H9 (cell line): Measurements from ENCODE around the gene ZNF467. TPM values are rescaled to one million over a fixed set of nuclear protein-coding genes. Genes with fewer than 3 reads are reported as not detected.

Source experiments
- DNase-seq: peaks from one replicate; pipeline ENCODE4 v3.0.0-alpha.2; 2017
- H2AFZ ChIP-seq: one replicate; pipeline ENCODE4 v1.6.1; 2013; ENCODE audit warnings: mild to moderate bottlenecking, low read length, control low read depth, moderate library complexity
- H2AK5ac ChIP-seq: 2 replicates; pipeline ENCODE4 v1.6.1; 2013; ENCODE audit warnings: low read length, control low read depth, mixed read lengths; ENCODE audit not compliant: insufficient read length
- H2BK120ac ChIP-seq: one replicate; pipeline ENCODE4 v1.6.1; 2013; ENCODE audit warnings: low read depth, mild to moderate bottlenecking, low read length, control low read depth, inconsistent platforms; ENCODE audit not compliant: poor library complexity, severe bottlenecking
- H2BK12ac ChIP-seq: 2 replicates; pipeline ENCODE4 v1.6.1; 2013; ENCODE audit warnings: low read length, control low read depth, mixed read lengths, low read depth; ENCODE audit not compliant: insufficient read length
- H2BK15ac ChIP-seq: 2 replicates; pipeline ENCODE4 v1.6.1; 2013; ENCODE audit warnings: low read depth, low read length, control low read depth
- H2BK20ac ChIP-seq: one replicate; pipeline ENCODE4 v1.6.1; 2013; ENCODE audit warnings: low read depth, mild to moderate bottlenecking, low read length, control low read depth, inconsistent platforms; ENCODE audit not compliant: poor library complexity, severe bottlenecking
- H2BK5ac ChIP-seq: 2 replicates; pipeline ENCODE4 v1.6.1; 2013; ENCODE audit warnings: low read length, control low read depth, mixed read lengths; ENCODE audit not compliant: insufficient read length
- H3K14ac ChIP-seq: 2 replicates; pipeline ENCODE4 v1.6.1; 2013; ENCODE audit warnings: low read length, control low read depth; ENCODE audit not compliant: insufficient read depth
- H3K18ac ChIP-seq: 2 replicates; pipeline ENCODE4 v1.6.1; 2013; ENCODE audit warnings: low read depth, mild to moderate bottlenecking, mixed read lengths, low read length, control low read depth; ENCODE audit not compliant: insufficient read length
- H3K23ac ChIP-seq: 2 replicates; pipeline ENCODE4 v1.6.1; 2013; ENCODE audit warnings: low read length, control low read depth, mixed read lengths, low read depth; ENCODE audit not compliant: insufficient read length
- H3K23me2 ChIP-seq: 2 replicates; pipeline ENCODE4 v1.6.1; 2013; ENCODE audit warnings: low read depth, mild to moderate bottlenecking, mixed read lengths, low read length, control low read depth; ENCODE audit not compliant: insufficient read length, poor library complexity, severe bottlenecking
- H3K27ac ChIP-seq: 2 replicates; pipeline ENCODE4 v1.5.1; 2013; ENCODE audit warnings: low read length, control low read depth, mixed read lengths, low read depth; ENCODE audit not compliant: insufficient read length
- H3K27me3 ChIP-seq: 2 replicates; pipeline ENCODE4 v1.6.1; 2013; ENCODE audit warnings: low read length, control low read depth, inconsistent platforms; ENCODE audit not compliant: insufficient read depth
- H3K4ac ChIP-seq: 2 replicates; pipeline ENCODE4 v1.6.1; 2013; ENCODE audit warnings: low read depth, mild to moderate bottlenecking, control low read depth, inconsistent platforms, low read length, moderate library complexity
- H3K4me1 ChIP-seq: 2 replicates; pipeline ENCODE4 v1.6.1; 2013; ENCODE audit warnings: low read length, control low read depth, inconsistent platforms; ENCODE audit not compliant: insufficient read depth
- H3K4me2 ChIP-seq: 2 replicates; pipeline ENCODE4 v1.6.1; 2013; ENCODE audit warnings: low read length, control low read depth, mixed read lengths; ENCODE audit not compliant: insufficient read length, insufficient read depth
- H3K56ac ChIP-seq: 2 replicates; pipeline ENCODE4 v1.6.1; 2013; ENCODE audit warnings: low read depth, mild to moderate bottlenecking, mixed read lengths, low read length, control low read depth; ENCODE audit not compliant: insufficient read length
- H3K79me1 ChIP-seq: 2 replicates; pipeline ENCODE4 v1.6.1; 2013; ENCODE audit warnings: low read depth, mild to moderate bottlenecking, moderate library complexity, low read length, control low read depth, inconsistent platforms; ENCODE audit not compliant: insufficient read depth, poor library complexity, severe bottlenecking
- H3K79me2 ChIP-seq: 2 replicates; pipeline ENCODE4 v1.6.1; 2013; ENCODE audit warnings: low read length, control low read depth, inconsistent platforms; ENCODE audit not compliant: insufficient read depth
- H3K9ac ChIP-seq: 2 replicates; pipeline ENCODE4 v1.6.1; 2013; ENCODE audit warnings: low read length, control low read depth, mixed read lengths; ENCODE audit not compliant: insufficient read length; ENCODE audit errors: extremely low read depth
- H3K9me3 ChIP-seq: one replicate; pipeline ENCODE4 v1.6.1; 2013; ENCODE audit warnings: low read depth, low read length, inconsistent platforms; ENCODE audit not compliant: control insufficient read depth
- H3T11ph ChIP-seq: one replicate; pipeline ENCODE4 v1.6.1; 2013; ENCODE audit warnings: mild to moderate bottlenecking, low read length, control low read depth, inconsistent platforms
- H4K20me1 ChIP-seq: one replicate; pipeline ENCODE4 v1.6.1; 2013; ENCODE audit not compliant: control insufficient read depth, insufficient read length, insufficient read depth
- H4K5ac ChIP-seq: 2 replicates; pipeline ENCODE4 v1.6.1; 2013; ENCODE audit warnings: low read depth, mild to moderate bottlenecking, mixed read lengths, low read length, control low read depth; ENCODE audit not compliant: insufficient read length
- H4K8ac ChIP-seq: replicated peaks from 2 replicates; pipeline ENCODE4 v1.6.1; 2013; ENCODE audit warnings: low read length, control low read depth, mixed read lengths, low read depth; ENCODE audit not compliant: insufficient read length
- H4K91ac ChIP-seq: 2 replicates; pipeline ENCODE4 v1.6.1; 2013; ENCODE audit warnings: low read depth, mild to moderate bottlenecking, moderate library complexity, mixed read lengths, low read length, control low read depth; ENCODE audit not compliant: insufficient read length
- H3K27ac Mint-ChIP-seq, 3 experiments: 2 replicates in 2 of 3; 3 replicates in 1 of 3; pipeline ENCODE4 v1.8.0; 2020 to 2021; ENCODE audit warnings: mixed read lengths in 3 of 3, mild to moderate bottlenecking in 1 of 3, moderate library complexity in 1 of 3
- H3K27me3 Mint-ChIP-seq: 2 replicates; pipeline ENCODE4 v1.8.0; 2021; ENCODE audit warnings: low read depth, mild to moderate bottlenecking, moderate library complexity, mixed read lengths
- H3K36me3 Mint-ChIP-seq, 3 experiments: 2 replicates in 2 of 3; 3 replicates in 1 of 3; pipeline ENCODE4 v1.8.0; 2020 to 2021; ENCODE audit warnings: low read depth in 3 of 3, mixed read lengths in 3 of 3; ENCODE audit not compliant: insufficient read depth in 1 of 3
- H3K4me1 Mint-ChIP-seq, 2 experiments: 2 replicates each; pipeline ENCODE4 v1.8.0; 2020; ENCODE audit warnings: mixed read lengths in 2 of 2
- H3K4me3 Mint-ChIP-seq, 2 experiments: 2 replicates in 1 of 2; 3 replicates in 1 of 2; pipeline ENCODE4 v1.8.0; 2020 to 2021; ENCODE audit warnings: mild to moderate bottlenecking in 2 of 2, mixed read lengths in 2 of 2, moderate library complexity in 1 of 2
- H3K9me3 Mint-ChIP-seq, 2 experiments: 2 replicates in 1 of 2; 3 replicates in 1 of 2; pipeline ENCODE4 v1.8.0; 2020; ENCODE audit warnings: mild to moderate bottlenecking in 2 of 2, mixed read lengths in 2 of 2, moderate library complexity in 1 of 2
- CTCF ChIP-seq: fragments of 200-600 bp; sonication (generic); conservative IDR thresholded peaks from 3 replicates; pipeline ENCODE4 v1.8.0; 2021; ENCODE audit warnings: antibody characterized with exemption, mild to moderate bottlenecking
- WGBS: extraction: QIAGEN DNeasy Blood & Tissue Kit; methylation state at CpG from one replicate; pipeline ENCODE4 v1.1.7; 2013; ENCODE audit warnings: missing lambda C conversion rate, low lambda C conversion rate, mixed read lengths; ENCODE audit not compliant: insufficient read length; ENCODE audit errors: extremely low coverage; 5-methylcytosine and 5-hydroxymethylcytosine counted together
- total RNA-seq: library from RNA; stranded (reverse); gene quantifications from 2 replicates; pipeline ENCODE4 v1.2.1, GENCODE V29; 2021

ZNF467 gene
- total RNA-seq, 1 experiment from 2014 or later = 0.31 TPM

GRCh38 chr7:149764481-149765398 lies 8.6 kb downstream of the ZNF467 start:
- H2BK20ac ChIP-seq = no peak overlapping the region
- no peak overlapping the region for H4K91ac ChIP-seq
- H3K56ac ChIP-seq = no peak overlapping the region
- Mint-ChIP-seq H3K27ac (no peak overlapping the region), H3K4me1 (peaks cover 18 to 19% of the 10 kb centered on the region in 2 experiments), H3K27me3 (peaks cover 100% of the 10 kb centered on the region), H3K36me3 (no peaks in the 10 kb centered on the region; a peak in 1 of 7 replicates), H3K4me3 (peak overlapping the region; percentile 55 to 83), H3K9me3 (no peaks in the 10 kb centered on the region; a peak in 1 of 5 replicates)
- peak overlapping the region; percentile 20 for H3K4me2 ChIP-seq
- no peak overlapping the region for H3K23ac ChIP-seq
- TF ChIP-seq CTCF = peak; percentile 63
- no peak overlapping the region for H3K18ac ChIP-seq
- no peak overlapping the region for H2BK12ac ChIP-seq
- peak; percentile 75 for DNase-seq
- H3K9me3 ChIP-seq = no peaks in the 10 kb centered on the region
- no peak overlapping the region for H2BK15ac ChIP-seq
- H3K79me2 ChIP-seq = no peaks in the 10 kb centered on the region
- H2BK5ac ChIP-seq = no peak overlapping the region
- H4K20me1 ChIP-seq = no peaks in the 10 kb centered on the region
- no peak overlapping the region for H3K9ac ChIP-seq
- H2AK5ac ChIP-seq = no peak overlapping the region
- no peaks in the 10 kb centered on the region for H3K4me1 ChIP-seq
- H3K27ac ChIP-seq = no peak overlapping the region
- no peak overlapping the region for H4K8ac ChIP-seq
- no peak overlapping the region for H3K4ac ChIP-seq
- H4K5ac ChIP-seq = no peak overlapping the region
- H2BK120ac ChIP-seq = no peak overlapping the region
- no peak overlapping the region for H2AFZ ChIP-seq
- H3K79me1 ChIP-seq = no peaks in the 10 kb centered on the region
- WGBS = no CpG with 5 or more reads among the region's 96 CpGs
- no peak overlapping the region for H3K14ac ChIP-seq
- H3K27me3 ChIP-seq = peaks cover 77% of the 10 kb centered on the region
- peaks cover 10% of the 10 kb centered on the region for H3K23me2 ChIP-seq
- no peak overlapping the region for H3T11ph ChIP-seq
